NCI-H524 (cell line): Measurements from ENCODE around the gene IGLL1.
"Not testable (repeated sequence)": the region's sequence is repeated elsewhere in the genome, so short reads cannot be mapped to it uniquely, and the experiment has no call there.

ENCODE experiments used
- DNase-seq, 2 experiments: peaks; one replicate each; lab custom pipeline; 2025; lab: John Stamatoyannopoulos, UW

The IGLL1 gene

DNA sequence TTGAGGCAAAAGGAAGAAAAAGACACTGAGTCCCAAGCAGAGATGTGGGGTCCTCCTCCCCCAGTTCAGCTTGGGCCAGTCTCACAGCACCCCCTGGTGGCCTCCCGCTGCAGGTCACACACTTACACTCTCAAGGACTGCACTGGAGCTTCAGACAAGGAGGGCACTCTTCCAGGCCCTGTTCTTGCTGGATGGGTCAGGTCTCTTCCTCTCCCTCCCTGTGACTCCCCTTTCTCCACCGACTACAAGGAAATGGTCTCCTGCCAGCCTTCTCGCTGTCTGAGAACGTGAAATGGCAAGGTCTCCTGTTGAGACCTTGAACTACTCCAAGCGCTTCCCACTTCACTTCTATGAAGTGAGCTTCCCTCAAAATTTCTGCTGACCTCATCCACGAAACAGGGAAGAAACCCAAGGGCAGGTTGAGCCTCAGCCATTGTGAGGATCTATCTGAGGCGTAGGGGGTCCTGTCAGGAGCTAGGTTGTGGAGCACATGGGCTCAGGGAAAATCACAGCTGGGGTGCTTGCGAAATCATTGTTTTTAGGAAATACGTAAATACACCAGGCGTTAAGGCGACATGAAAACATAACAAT lies 11.2 kb upstream of the IGLL1 start:
- peak; percentile 27 to 52 for DNase-seq

DNA sequence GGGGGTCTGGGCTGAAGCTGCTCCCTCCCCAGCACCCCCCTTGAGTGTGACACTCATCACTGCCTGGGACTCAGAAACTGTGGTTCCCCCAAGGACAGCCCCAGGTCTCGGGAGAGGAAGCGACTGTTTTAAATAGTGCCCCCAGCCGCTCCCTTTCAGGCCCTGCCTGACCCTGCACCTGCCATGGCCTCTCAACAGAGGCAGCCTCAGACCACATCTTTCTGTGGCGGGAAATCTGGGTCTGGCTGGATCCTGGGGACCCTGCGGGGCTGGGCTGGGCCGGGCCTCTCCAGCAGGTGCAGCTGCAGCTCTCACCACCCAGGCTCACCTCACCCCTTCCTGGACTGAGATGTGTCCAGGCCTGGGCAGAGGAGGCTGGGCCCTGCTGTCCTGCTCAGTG lies 3.7 kb upstream of the IGLL1 start:
- no peak for DNase-seq

GRCh38 chr22:23583153-23583552 lies 3.1 kb upstream of the IGLL1 start:
- no peak for DNase-seq

DNA sequence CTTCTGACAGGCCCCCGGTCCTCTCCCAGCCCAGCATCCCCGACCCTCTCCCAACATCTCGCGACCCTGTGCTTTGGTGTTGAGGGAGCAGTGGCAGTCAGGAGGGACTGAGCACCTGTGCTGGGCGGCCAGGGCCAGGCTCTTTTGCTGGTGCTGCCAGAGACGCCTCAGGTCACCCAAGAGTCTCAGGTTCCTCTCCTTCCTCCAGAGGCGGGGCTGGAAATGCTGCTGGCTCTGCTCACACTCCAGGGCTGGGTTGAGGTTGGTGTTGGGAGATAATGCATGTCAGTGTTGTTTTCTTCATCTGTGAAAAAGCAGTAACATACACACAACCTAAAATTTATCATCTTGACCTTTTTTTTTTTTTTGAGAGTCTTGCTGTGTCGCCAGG lies 1.2 kb upstream of the IGLL1 start:
- DNase-seq, result no peak

DNA sequence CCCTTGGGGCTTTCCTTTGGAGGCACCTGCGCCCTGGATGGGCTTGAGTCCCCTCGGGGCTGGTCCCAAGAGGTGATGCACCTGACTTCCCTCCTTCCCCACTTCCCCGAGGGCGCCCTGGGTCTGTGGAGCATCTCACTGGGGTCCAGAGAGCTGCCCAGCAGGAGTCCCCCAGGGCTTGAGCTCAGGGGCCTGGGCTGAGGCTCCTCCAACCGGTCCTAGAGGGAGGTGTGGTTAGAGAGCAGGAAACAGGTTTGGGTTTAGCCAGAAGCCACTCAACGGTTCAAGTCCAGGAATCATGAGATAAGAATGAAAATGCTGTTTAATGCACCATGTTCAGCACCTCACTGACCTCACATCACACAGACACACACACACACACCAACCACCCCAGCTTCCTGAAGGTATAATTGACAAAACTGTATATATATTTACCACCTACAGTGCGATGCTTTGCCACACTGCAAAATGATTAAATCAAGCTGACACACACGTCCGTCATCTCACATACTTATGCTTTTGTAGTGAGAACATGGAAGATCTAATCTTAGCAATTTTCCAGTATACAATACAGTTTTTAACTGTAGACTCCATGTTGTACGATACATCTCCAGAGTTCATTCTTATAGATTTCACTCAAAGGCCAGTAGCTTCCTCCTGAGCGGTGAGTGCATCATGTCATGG lies 628 bp upstream of the IGLL1 start:
- no peak for DNase-seq

GRCh38 chr22:23579280-23579679 lies 810 bp downstream of the IGLL1 start:
- no peak for DNase-seq

- DNase-seq, result no peak
Measured at GRCh38 chr22:23578306-23578705, 1.8 kb downstream of the IGLL1 start.

- no peak for DNase-seq
Measured at GRCh38 chr22:23576681-23577080, 3.4 kb downstream of the IGLL1 start.

DNA sequence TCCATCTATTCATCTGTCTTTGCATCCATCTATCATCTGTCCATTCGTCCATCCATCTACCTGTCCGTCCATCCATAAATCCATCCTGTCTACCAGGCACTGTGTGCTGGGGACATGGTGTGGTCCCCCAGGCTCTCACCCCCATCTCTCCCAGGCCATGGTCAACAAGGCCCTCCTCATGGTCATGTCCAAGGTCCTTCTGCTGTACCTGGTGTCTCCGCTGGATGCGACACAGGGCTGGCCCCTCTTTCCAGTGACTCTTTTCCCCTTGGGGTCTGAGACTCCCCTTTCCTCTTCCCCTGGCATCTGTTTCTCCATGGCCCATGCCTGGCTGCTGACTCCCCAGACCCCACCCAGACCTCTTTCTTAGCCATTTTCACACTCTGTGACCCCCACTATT lies 4.5 kb downstream of the IGLL1 start:
- no peak for DNase-seq

- DNase-seq, result no peak
Measured at GRCh38 chr22:23574877-23575276, 5.2 kb downstream of the IGLL1 start.

- DNase-seq, result no peak
Measured at GRCh38 chr22:23574371-23574811, 5.7 kb downstream of the IGLL1 start.

- not testable (repeated sequence) for DNase-seq
Measured at GRCh38 chr22:23573701-23574235, 6.3 kb downstream of the IGLL1 start.

GRCh38 chr22:23573106-23573505 lies 7.0 kb downstream of the IGLL1 start:
- DNase-seq, result not testable (repeated sequence)

DNA sequence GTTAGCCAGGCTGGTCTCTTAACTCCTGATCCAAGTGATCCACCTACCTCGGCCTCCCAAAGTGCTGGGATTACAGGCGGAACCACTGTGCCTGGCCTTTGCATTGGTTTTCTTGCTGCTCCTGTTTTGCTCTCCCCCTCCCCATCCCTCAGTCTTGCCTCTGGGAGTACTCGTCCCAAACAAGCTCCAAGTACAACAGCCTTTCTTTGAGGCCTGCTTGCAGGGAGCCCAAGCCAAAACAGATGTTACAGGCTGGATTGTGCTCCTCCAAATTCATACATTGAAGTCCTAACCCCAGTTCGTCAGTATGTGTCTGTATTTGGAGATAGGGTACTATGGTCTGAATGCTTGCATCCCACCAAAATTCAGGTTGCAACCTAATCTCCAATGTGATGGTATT lies 8.6 kb downstream of the IGLL1 start:
- no peak for DNase-seq

DNA sequence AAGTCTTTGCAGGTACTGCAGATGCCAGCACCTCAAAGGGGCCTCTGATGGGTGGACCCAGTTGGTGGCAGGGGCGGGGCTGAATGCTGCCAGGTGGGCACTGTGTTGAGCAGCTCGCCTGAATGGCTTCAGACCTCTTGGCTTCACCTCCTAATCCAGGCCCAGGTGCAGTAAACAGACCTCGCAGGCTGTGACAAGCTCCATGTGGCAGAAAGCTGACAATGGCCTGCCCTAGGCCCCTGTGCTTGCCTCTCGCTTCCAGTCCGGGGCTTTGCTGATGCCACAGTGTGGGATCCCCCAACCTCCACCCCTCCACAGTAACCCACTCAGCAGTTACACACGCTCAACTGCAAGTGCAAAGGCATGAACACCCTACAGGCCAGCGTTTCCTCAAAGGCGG lies 9.4 kb downstream of the IGLL1 start:
- no peak for DNase-seq

- DNase-seq, result no peak
Measured at GRCh38 chr22:23569716-23570115, 10.4 kb downstream of the IGLL1 start.

DNA sequence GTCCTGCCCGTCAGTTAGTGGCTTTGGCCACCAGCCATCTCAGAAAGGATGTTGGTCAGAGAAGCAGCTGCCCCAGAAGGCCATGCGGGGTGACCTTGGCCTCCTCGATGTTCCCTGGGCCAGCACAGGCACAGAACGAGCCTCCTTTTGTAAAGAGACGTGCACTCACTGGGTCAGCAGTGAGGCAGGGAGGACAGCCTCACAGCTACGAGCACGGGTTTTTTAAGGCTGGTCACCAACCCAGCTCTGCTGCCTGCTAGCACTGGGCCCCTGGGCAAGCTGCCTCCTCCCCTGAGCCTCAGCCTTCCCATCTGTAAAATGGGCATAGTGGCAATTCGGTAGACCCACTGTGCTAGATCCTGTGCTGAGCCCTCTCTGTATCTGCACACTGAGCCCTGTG lies 10.8 kb downstream of the IGLL1 start:
- DNase-seq, result no peak

DNA sequence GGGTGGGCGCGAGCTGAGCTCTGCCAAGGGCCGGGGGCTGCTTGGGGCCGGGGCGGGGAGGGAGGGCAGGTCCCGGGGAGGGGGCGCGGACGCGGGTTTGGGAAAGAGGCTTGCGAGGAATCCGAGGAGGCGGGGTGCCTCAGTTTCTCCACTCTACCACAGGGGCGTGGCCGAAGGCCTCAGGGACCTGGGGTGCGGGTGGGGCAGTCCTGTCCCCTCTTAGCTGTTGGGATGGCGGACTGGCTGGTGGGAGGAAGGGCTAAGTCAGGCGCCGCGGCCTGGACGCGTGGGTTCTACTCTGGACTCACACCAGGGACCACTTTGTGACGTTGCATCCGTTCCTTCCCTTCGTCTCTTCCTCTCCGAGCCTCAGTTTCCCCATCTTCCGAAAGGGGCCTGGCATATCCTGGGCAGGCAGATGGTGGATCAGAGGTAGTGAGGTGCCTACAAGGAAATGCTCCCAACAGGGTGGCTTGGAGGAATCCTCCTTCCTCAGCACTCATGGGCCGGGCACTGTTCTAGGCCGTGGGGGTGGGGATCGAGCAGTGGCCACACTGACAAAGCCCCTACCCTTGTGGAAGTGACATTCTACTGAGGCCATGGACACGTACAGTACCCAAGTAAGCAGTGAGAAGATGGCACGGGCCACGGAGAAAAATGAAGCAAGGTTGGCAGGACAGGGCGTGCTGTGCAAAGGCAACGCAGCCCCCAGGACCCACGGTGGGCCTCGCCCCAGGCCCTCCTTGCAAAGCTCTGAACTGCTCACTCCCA lies 13.2 kb downstream of the IGLL1 start:
- no peak for DNase-seq

DNA sequence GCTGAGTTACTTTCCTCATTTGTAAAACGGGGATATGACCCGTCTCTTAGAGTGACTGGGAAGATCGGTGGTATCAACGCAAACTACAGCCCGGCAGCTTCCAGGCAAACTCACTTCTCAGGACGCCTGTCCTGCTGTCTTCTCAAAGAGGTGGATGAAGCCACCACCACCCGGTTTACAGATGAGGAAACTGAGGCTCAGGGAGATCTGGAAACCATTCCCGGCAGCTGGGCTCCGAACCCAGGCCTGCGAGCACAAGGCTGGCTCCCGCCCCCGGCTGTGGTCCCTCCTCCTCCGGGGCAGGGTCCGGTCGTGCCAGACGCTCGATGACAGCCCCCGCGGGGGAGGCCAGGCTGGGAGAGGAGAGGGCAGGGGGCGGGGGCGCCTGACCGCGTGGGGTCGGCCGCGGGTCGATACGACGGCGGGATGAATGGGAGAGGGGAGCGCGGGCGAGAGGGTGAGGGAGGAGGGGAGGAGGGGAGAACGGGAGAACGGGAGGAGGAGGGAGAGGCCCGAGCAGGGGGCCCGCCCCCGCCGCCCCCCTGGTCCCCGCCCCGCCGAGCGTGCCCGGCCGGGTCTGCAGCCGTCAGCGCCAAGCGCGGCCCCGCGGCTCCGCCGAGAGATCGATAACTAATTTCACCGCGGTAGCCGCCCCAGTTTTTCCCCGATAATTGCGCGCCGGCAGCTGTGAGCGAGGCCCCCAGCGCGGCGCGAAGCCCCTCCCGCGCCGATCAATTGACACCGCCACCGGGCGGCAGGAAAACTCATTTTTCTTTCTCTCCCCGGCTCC lies 14.0 kb downstream of the IGLL1 start:
- DNase-seq, result peak in 1 of 2 experiments; percentile 21

- peak; percentile 32 to 38 for DNase-seq
Measured at GRCh38 chr22:23565305-23565914, 14.7 kb downstream of the IGLL1 start.

GRCh38 chr22:23564276-23564675 lies 15.8 kb downstream of the IGLL1 start:
- no peak for DNase-seq

GRCh38 chr22:23563111-23563510 lies 17.0 kb downstream of the IGLL1 start:
- no peak for DNase-seq
